Heart left ventricle (tissue), 16 donors: Measurements from ENCODE around the gene SLX4IP. TPM values are rescaled to one million over a fixed set of nuclear protein-coding genes. Genes with fewer than 3 reads are reported as not detected.

Experiments
- ATAC-seq, 4 donors: fragments of 200-7000 bp; cut with Tn5 transposase; one replicate each; pipeline ENCODE4 v1.9.1; 2020 to 2022; ENCODE audit warnings: moderate library complexity in 4 of 4, mild to moderate bottlenecking in 3 of 4, moderate number of reproducible peaks in 1 of 4
- DNase-seq, 5 donors: peaks; one replicate each; pipeline ENCODE4 v3.0.0-alpha.2; 2020
- H3K27ac ChIP-seq, 12 donors: fragments of 200-600 bp; sonication (generic) in 4 of 12; one replicate each; pipeline versions ENCODE4 v1.5.0 to v1.8.0; 2016 to 2022; ENCODE audit warnings: mild to moderate bottlenecking in 2 of 12
- H3K27me3 ChIP-seq, 9 donors: fragments of 200-600 bp; sonication (generic) in 2 of 9; one replicate each; pipeline versions ENCODE4 v1.5.1 to v1.8.0; 2016 to 2022; ENCODE audit warnings: mild to moderate bottlenecking in 3 of 9
- H3K36me3 ChIP-seq, 9 donors: fragments of 200-600 bp; sonication (generic) in 2 of 9; one replicate each; pipeline versions ENCODE4 v1.5.0 to v1.8.0; 2018 to 2022; ENCODE audit warnings: mild to moderate bottlenecking in 2 of 9
- H3K4me1 ChIP-seq, 12 donors: fragments of 200-600 bp; sonication (generic) in 4 of 12; one replicate each; pipeline versions ENCODE4 v1.5.0 to v1.8.0; 2016 to 2022; ENCODE audit warnings: mild to moderate bottlenecking in 3 of 12
- H3K4me3 ChIP-seq, 12 donors: fragments of 200-600 bp; sonication (generic) in 4 of 12; one replicate each; pipeline versions ENCODE4 v1.5.0 to v1.8.0; 2017 to 2022; ENCODE audit warnings: mild to moderate bottlenecking in 9 of 12, moderate library complexity in 4 of 12
- H3K9me3 ChIP-seq, 12 donors: fragments of 200-600 bp; sonication (generic) in 4 of 12; one replicate each; pipeline versions ENCODE4 v1.5.0 to v1.8.0; 2016 to 2022; ENCODE audit warnings: mild to moderate bottlenecking in 1 of 12
- CTCF ChIP-seq, 12 donors: fragments of 200-600 bp; sonication (generic) in 4 of 12; IDR thresholded peaks; one replicate each; pipeline versions ENCODE4 v1.5.0 to v1.8.0; 2018 to 2022; ENCODE audit warnings: antibody characterized with exemption in 12 of 12, mild to moderate bottlenecking in 5 of 12
- POLR2A ChIP-seq, 2 donors: fragments of 450-650 bp; IDR thresholded peaks; one replicate each; pipeline ENCODE4 v1.6.1; 2017; ENCODE audit warnings: antibody characterized with exemption in 2 of 2, mild to moderate bottlenecking in 2 of 2, moderate library complexity in 2 of 2
- WGBS, 4 donors: extraction: QIAGEN DNeasy Blood & Tissue Kit in 2 of 4; methylation state at CpG; one replicate each; pipeline versions ENCODE4 v1.1.5 to v1.1.7; 2013 to 2018; 5-methylcytosine and 5-hydroxymethylcytosine counted together
- intact Hi-C, 10 donors: fragments of 100-400 bp; cut with DNase I; formaldehyde crosslinking; loops; one replicate each; pipeline versions ENCODE4 v1.11.1 to v1.14.2; 2022
- polyA plus RNA-seq, 2 donors: library from polyadenylated mRNA; stranded (reverse); fragments of 200-250 nt; gene quantifications; one replicate each; pipeline ENCODE4 v1.2.3, GENCODE V29; 2013
- total RNA-seq, 9 donors: library from RNA; depleted of rRNA in 2 of 9; stranded (reverse); fragments of >200 nt in 2 of 9; fragmentation: NEBNext Ultra II Directional in 3 of 9; extraction: Animal tissue kit (Norgen Biotek cat#: 25700) in 3 of 9; gene quantifications; one replicate each; pipeline versions ENCODE4 v1.1.0 to v1.2.4, GENCODE V29; 2016 to 2023
- donor health status: ischemic (EF 13 %, LVEDD 7.1; RV severe dilation, severe dysfunction).
- donor health status: healthy with polysubstance abuse.
- donor health status: DM: no; HTN: yes; CAD: no.
- donor health status: DM: no; HTN: no; CAD: no.
- donor health status: ischemic (EF 25% LVEDD 6.9; RV normal size, moderate dysfunction).
- donor health status: ischemic (EF 25% LVEDD 5.7; RV mildly dilated, moderate dysfunction).
- donor health status: healthy.
- donor health status: DM: yes; HTN: yes; CAD: no.
- donor health status: ischemic (EF 35%, LVEDD 5.7; RV mildly dilated, moderate dysfunction).
- donor health status: nonischemic (EF 11% LVEDD 7.7; RV severe dilation, severe dysfunction).
- donor health status: DM: yes; HTN: yes; CAD: no.
- donor health status: PGD.
- donor health status: ischemic (EF 29% LVEDD 5.4; RV normal size, mild dysfunction).
- donor health status: nonischemic (EF 23%, LVEDD 6.1; RV moderate dilation, normal function).

Gene SLX4IP
- total and polyA plus RNA-seq, 11 donors, result 1.1 to 4.3 (median 2.4) TPM

GRCh38 chr20:10509376-10509775, 74.3 kb downstream of the SLX4IP start:
- intact Hi-C loops, result no loop called here
- TF ChIP-seq POLR2A (IDR thresholded peaks at IDR 0.05) (no peak), CTCF (IDR thresholded peaks at IDR 0.05) (no peak)
- ATAC-seq (no peak), DNase-seq (no peak)
- Histone ChIP-seq H3K27me3 (no peaks in the 10 kb centered on the region), H3K9me3 (no peaks in the 10 kb centered on the region), H3K36me3 (no peaks in the 10 kb centered on the region), H3K27ac (peak overlapping the region in 9 of 12 donors; percentile 9 to 80 (median 57)), H3K4me1 (peaks cover 0 to 74% (median 38%) of the 10 kb centered on the region in 12 donors), H3K4me3 (no peak overlapping the region)
- WGBS, 4 donors, result 89 to 96% (median 93%) methylated on average over 6 of the region's 6 CpGs

GRCh38 chr20:10510216-10510615, 75.1 kb downstream of the SLX4IP start:
- TF ChIP-seq CTCF (IDR thresholded peaks at IDR 0.05) (no peak), POLR2A (IDR thresholded peaks at IDR 0.05) (no peak)
- no peaks in the 10 kb centered on the region for H3K27me3 ChIP-seq
- H3K27ac ChIP-seq, result peak overlapping the region in 1 of 12 donors; percentile 80
- no peaks in the 10 kb centered on the region for H3K9me3 ChIP-seq
- intact Hi-C loops, result no loop called here
- 73 to 93% (median 81%) methylated on average over 3 of the region's 3 CpGs for WGBS, 4 donors
- ATAC-seq (no peak), DNase-seq (no peak)
- peaks cover 0 to 74% (median 36%) of the 10 kb centered on the region in 12 donors for H3K4me1 ChIP-seq
- H3K4me3 ChIP-seq, result no peak overlapping the region
- H3K36me3 ChIP-seq, result no peaks in the 10 kb centered on the region

GRCh38 chr20:10511170-10511508, 76.0 kb downstream of the SLX4IP start:
- H3K4me1 ChIP-seq, result peaks cover 0 to 66% (median 30%) of the 10 kb centered on the region in 12 donors
- ATAC-seq (peak; percentile 23 to 37 (median 24)), DNase-seq (no peak)
- peak overlapping the region in 9 of 12 donors; percentile 24 to 80 (median 51) for H3K27ac ChIP-seq
- peak overlapping the region in 1 of 12 donors; percentile 19 for H3K4me3 ChIP-seq
- H3K9me3 ChIP-seq, result no peaks in the 10 kb centered on the region
- TF ChIP-seq POLR2A (IDR thresholded peaks at IDR 0.05) (no peak), CTCF (IDR thresholded peaks at IDR 0.05) (no peak)
- intact Hi-C loops, result no loop called here
- no peaks in the 10 kb centered on the region for H3K27me3 ChIP-seq
- 84 to 92% (median 90%) methylated on average over 3 of the region's 3 CpGs for WGBS, 4 donors
- no peaks in the 10 kb centered on the region for H3K36me3 ChIP-seq

DNA sequence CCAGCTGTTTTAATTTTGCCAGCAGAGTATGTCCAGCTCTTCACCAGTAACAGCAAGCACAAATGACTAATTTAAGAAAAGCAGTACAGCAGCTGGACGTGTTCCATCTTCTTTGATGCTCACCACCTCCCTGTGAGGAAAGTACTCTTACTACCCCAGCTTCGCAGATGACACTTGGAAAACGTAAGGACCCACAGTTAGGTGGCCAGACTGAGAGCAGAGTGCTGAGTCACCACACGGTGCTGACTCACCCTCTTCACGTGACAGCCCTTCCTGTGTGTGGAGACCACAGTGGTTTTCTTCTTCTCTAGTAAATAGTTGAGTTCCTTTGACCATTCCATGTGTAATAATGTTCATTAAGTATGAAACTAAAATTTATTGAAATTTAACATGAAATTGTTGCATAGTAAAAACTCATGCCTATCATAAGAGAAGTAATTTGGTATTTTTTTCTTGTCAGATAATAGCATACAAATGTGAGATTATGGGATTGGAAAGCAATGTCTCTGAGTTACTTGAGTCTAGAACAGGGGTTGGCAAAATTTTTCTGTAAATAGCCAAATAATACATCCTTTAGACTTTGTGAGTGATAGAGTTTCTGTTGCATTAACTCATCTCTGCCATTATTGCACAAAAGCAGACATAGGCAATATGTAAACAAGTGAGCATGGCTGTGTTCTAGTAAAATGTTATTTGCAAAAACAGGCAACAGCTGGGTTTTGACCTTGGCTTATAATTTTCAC, 76.6 kb downstream of the SLX4IP start:
- no peak for TF ChIP-seq CTCF (IDR thresholded peaks at IDR 0.05)
- H3K4me3 ChIP-seq, result peak overlapping the region in 1 of 12 donors; percentile 19
- no peaks in the 10 kb centered on the region for H3K9me3 ChIP-seq
- DNase-seq, result peak; percentile 77 to 81 (median 79)
- no peaks in the 10 kb centered on the region for H3K27me3 ChIP-seq
- peak overlapping the region in 9 of 12 donors; percentile 24 to 80 (median 51) for H3K27ac ChIP-seq
- intact Hi-C loops, result no loop called here
- H3K4me1 ChIP-seq, result peaks cover 0 to 66% (median 30%) of the 10 kb centered on the region in 12 donors
- H3K36me3 ChIP-seq, result no peaks in the 10 kb centered on the region
- ATAC-seq, result peak; percentile 87 to 99 (median 97)
- WGBS, 4 donors, result 4 to 9% (median 5%) methylated on average over 5 of the region's 5 CpGs
